Lower leg skin (tissue), 3 donors: Measurements from ENCODE around the gene MAU2.

ENCODE experiments used
- CTCF ChIP-seq, 3 donors: fragments of 450-650 bp; IDR thresholded peaks; one replicate each; pipeline ENCODE4 v1.5.1; 2016; ENCODE audit warnings: antibody characterized with exemption in 3 of 3, mild to moderate bottlenecking in 3 of 3, moderate library complexity in 2 of 3
- POLR2A ChIP-seq, 2 donors: fragments of 450-650 bp; IDR thresholded peaks; one replicate each; pipeline ENCODE4 v1.6.1; 2016 to 2017; ENCODE audit warnings: antibody characterized with exemption in 2 of 2, mild to moderate bottlenecking in 1 of 2, moderate library complexity in 1 of 2

GRCh38 chr19:19279853-19280252 lies 40.8 kb upstream of the MAU2 start:
- TF ChIP-seq CTCF (IDR thresholded peaks at IDR 0.05) (no peak), POLR2A (IDR thresholded peaks at IDR 0.05) (no peak)
